ENCODE results near the gene PACSIN2. TPM values are rescaled to one million over a fixed set of nuclear protein-coding genes. Genes with fewer than 3 reads are reported as not detected.

The PACSIN2 gene
- total and polyA plus RNA-seq, 10 of the 15 experiments (the other 5 are each of a cell fraction or from before 2014, with no cell fraction given), result 0.93 to 78.7 (median 46.8) TPM

DNA sequence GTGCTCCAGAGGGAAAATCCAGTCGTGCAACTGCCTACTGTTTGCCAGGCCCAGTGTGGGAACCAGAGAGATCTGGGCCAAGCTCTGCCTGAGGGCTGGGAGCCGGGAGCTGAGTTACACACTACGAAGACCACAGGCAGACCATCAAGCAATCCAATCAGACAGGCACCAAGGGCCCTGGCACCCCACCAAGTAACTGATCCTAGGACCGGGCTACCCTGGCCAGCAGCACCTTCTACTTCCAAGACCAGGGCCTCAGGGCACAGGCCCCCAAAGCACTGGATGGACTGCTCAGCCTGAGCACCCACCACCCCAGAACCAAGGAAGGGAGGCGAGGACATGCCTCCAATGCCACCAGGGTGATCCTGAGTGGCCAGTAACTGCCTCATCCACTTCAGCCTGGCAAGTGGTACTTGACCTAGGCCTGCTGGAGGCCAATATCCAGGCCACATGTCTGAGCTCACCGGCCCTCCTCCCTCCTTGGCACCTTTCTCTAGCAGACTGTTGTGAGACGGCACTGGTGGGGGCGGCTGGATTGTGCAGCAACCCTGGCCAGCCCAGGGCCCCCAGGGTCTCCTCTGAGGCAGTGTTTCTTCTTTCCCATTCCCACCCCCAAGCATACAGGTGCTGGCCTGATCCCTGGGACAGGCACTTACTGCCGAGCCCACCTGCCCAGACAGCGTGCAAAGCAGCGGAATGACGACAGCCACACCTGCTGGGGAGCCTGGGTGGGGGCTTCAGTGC, 137.2 kb downstream of the PACSIN2 start:
- no peaks in the 10 kb centered on the region for H3K79me2 ChIP-seq (ENCODE audit: control insufficient read depth, insufficient read depth, low read length)
- FAIRE-seq, result no peak
- no peaks in the 10 kb centered on the region for H3K4me1 ChIP-seq (ENCODE audit: control insufficient read depth, insufficient read depth, low read length)
- H3K4me3 ChIP-seq, result no peak overlapping the region
- DNase-seq (ENCODE audit: low read depth, low spot score), result no peak
- H4K20me1 ChIP-seq (ENCODE audit: control insufficient read depth, insufficient read depth), result no peaks in the 10 kb centered on the region
- no peaks in the 10 kb centered on the region for H3K27me3 ChIP-seq (replicated peaks in 1 of 2; ENCODE audit: control insufficient read depth in 2 of 2, insufficient read depth in 2 of 2, low read length in 1 of 2)
- intact Hi-C loops (cut with micrococcal nuclease; ENCODE audit: unreplicated experiment) (no loop called here), in situ Hi-C loops (cut with MboI) (no loop called here)
- H3K36me3 ChIP-seq (ENCODE audit: control insufficient read depth in 2 of 2, insufficient read depth in 2 of 2, low read length in 1 of 2), result peaks cover 26 to 59% of the 10 kb centered on the region in 2 experiments
- no peaks in the 10 kb centered on the region for H3K9me3 ChIP-seq (replicated peaks; ENCODE audit: control insufficient read depth, insufficient read depth, low read length)
- no peak for ATAC-seq
- H3K4me2 ChIP-seq (ENCODE audit: control insufficient read depth, insufficient read depth), result no peak overlapping the region
- 0 out of 2 replicates have a peak, but pooled peaks have one; percentile 4 for TF ChIP-seq POLR2A (IDR thresholded peaks at IDR 0.05; ENCODE audit: low read depth, low read length)
- TF ChIP-seq KDM1A (IDR thresholded peaks at IDR 0.05; ENCODE audit: borderline replicate concordance), result no peak
- TF ChIP-seq ASH2L (IDR thresholded peaks at IDR 0.05; ENCODE audit: borderline replicate concordance, low read depth), result no peak
- WGBS (ENCODE audit: insufficient coverage, insufficient replicate concordance, low lambda C conversion rate, missing lambda C conversion rate), result 93% methylated on average over 12 of the region's 12 CpGs
- POLR2A ChIA-PET, result no interaction called here
- SMC1A ChIA-PET (ENCODE audit: uncharacterized antibody, unreplicated experiment), result interaction anchor here (1.2 kb wide), 1 partner anchor 156 kb away, joined by 4 read pairs; no protein-coding TSS in a partner anchor
- no peak overlapping the region for H3K27ac ChIP-seq (ENCODE audit: control insufficient read depth, insufficient read depth)
- H3K9ac ChIP-seq (ENCODE audit: control insufficient read depth, insufficient read depth, low read length), result no peak overlapping the region
- RAD21 ChIA-PET (ENCODE audit: unreplicated experiment), result no interaction called here
- no TSS peak for BruUV-seq (replicated peaks)
- CTCF ChIA-PET, result interaction anchor here (1.2 kb wide), 1 partner anchor 156 kb away, joined by 3 read pairs; no protein-coding TSS in a partner anchor
- H2AFZ ChIP-seq (ENCODE audit: control insufficient read depth, low read depth, low read length), result no peak overlapping the region

DNA sequence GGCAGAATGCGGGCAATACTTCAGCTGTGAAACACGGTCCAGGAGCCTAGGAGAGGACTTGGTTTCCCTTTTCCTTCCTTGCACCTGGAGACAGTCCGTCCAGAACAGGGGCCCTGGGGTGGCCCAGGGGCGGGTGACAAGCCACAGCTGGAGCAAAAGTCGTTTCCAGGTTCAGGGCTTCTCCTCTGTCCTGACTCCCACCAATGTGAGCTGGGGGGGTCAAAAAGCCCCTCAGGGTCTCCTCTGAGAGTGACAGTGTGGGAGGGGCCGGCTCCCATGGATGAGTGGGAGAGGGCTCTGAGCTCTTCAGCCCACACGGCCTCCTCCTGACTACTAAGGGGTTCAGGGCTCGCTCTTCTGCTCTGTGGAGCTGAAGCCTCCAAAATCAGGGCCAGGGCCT, 137.8 kb downstream of the PACSIN2 start:
- no peak overlapping the region for H3K27ac ChIP-seq (ENCODE audit: control insufficient read depth, insufficient read depth)
- no peaks in the 10 kb centered on the region for H3K27me3 ChIP-seq (replicated peaks in 1 of 2; ENCODE audit: control insufficient read depth in 2 of 2, insufficient read depth in 2 of 2, low read length in 1 of 2)
- DNase-seq (ENCODE audit: low read depth, low spot score) (no peak), ATAC-seq (no peak), FAIRE-seq (no peak)
- H3K9ac ChIP-seq (ENCODE audit: control insufficient read depth, insufficient read depth, low read length), result no peak overlapping the region
- in situ Hi-C loops (cut with MboI) (no loop called here), intact Hi-C loops (cut with micrococcal nuclease; ENCODE audit: unreplicated experiment) (no loop called here)
- H3K36me3 ChIP-seq (ENCODE audit: control insufficient read depth in 2 of 2, insufficient read depth in 2 of 2, low read length in 1 of 2), result peaks cover 24 to 57% of the 10 kb centered on the region in 2 experiments; a peak in 3 of 4 replicates
- no peak overlapping the region for H2AFZ ChIP-seq (ENCODE audit: control insufficient read depth, low read depth, low read length)
- no peaks in the 10 kb centered on the region for H3K4me1 ChIP-seq (ENCODE audit: control insufficient read depth, insufficient read depth, low read length)
- H4K20me1 ChIP-seq (ENCODE audit: control insufficient read depth, insufficient read depth), result no peaks in the 10 kb centered on the region
- H3K79me2 ChIP-seq (ENCODE audit: control insufficient read depth, insufficient read depth, low read length), result no peaks in the 10 kb centered on the region
- ChIA-PET RAD21 (ENCODE audit: unreplicated experiment) (no interaction called here), CTCF (interaction anchor here (1.2 kb wide), 1 partner anchor 156 kb away, joined by 3 read pairs; no protein-coding TSS in a partner anchor), POLR2A (no interaction called here), SMC1A (ENCODE audit: uncharacterized antibody, unreplicated experiment) (interaction anchor here (1.2 kb wide), 1 partner anchor 157 kb away, joined by 4 read pairs; no protein-coding TSS in a partner anchor)
- no peaks in the 10 kb centered on the region for H3K9me3 ChIP-seq (replicated peaks; ENCODE audit: control insufficient read depth, insufficient read depth, low read length)
- no peak overlapping the region for H3K4me3 ChIP-seq
- no TSS peak for BruUV-seq (replicated peaks)
- 88% methylated on average over 8 of the region's 8 CpGs for WGBS (ENCODE audit: insufficient coverage, insufficient replicate concordance, low lambda C conversion rate, missing lambda C conversion rate)
- no peak overlapping the region for H3K4me2 ChIP-seq (ENCODE audit: control insufficient read depth, insufficient read depth)
- no peak for TF ChIP-seq IRF4 (IDR thresholded peaks at IDR 0.05; ENCODE audit: low read depth, low read length)
- TF ChIP-seq, protein P1, sequence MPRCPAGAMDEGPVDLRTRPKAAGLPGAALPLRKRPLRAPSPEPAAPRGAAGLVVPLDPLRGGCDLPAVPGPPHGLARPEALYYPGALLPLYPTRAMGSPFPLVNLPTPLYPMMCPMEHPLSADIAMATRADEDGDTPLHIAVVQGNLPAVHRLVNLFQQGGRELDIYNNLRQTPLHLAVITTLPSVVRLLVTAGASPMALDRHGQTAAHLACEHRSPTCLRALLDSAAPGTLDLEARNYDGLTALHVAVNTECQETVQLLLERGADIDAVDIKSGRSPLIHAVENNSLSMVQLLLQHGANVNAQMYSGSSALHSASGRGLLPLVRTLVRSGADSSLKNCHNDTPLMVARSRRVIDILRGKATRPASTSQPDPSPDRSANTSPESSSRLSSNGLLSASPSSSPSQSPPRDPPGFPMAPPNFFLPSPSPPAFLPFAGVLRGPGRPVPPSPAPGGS (IDR thresholded peaks at IDR 0.05; ENCODE audit: borderline replicate concordance, insufficient read depth, low read depth, low read length, poor library complexity, severe bottlenecking), result no peak
- no peak for TF ChIP-seq ETV6 (conservative IDR thresholded peaks at IDR 0.05 in 1 of 2, IDR thresholded peaks at IDR 0.05 in 1 of 2; ENCODE audit: borderline replicate concordance in 1 of 2, low read depth in 1 of 2)
- TF ChIP-seq, protein P2, sequence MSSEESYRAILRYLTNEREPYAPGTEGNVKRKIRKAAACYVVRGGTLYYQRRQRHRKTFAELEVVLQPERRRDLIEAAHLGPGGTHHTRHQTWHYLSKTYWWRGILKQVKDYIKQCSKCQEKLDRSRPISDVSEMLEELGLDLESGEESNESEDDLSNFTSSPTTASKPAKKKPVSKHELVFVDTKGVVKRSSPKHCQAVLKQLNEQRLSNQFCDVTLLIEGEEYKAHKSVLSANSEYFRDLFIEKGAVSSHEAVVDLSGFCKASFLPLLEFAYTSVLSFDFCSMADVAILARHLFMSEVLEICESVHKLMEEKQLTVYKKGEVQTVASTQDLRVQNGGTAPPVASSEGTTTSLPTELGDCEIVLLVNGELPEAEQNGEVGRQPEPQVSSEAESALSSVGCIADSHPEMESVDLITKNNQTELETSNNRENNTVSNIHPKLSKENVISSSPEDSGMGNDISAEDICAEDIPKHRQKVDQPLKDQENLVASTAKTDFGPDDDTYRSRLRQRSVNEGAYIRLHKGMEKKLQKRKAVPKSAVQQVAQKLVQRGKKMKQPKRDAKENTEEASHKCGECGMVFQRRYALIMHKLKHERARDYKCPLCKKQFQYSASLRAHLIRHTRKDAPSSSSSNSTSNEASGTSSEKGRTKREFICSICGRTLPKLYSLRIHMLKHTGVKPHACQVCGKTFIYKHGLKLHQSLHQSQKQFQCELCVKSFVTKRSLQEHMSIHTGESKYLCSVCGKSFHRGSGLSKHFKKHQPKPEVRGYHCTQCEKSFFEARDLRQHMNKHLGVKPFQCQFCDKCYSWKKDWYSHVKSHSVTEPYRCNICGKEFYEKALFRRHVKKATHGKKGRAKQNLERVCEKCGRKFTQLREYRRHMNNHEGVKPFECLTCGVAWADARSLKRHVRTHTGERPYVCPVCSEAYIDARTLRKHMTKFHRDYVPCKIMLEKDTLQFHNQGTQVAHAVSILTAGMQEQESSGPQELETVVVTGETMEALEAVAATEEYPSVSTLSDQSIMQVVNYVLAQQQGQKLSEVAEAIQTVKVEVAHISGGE (CRISPR knock-in tag; IDR thresholded peaks at IDR 0.05), result no peak
- no peak for TF ChIP-seq STAT3 (IDR thresholded peaks at IDR 0.05; ENCODE audit: low read depth, low read length)
- no peak for TF ChIP-seq HDAC2 (IDR thresholded peaks at IDR 0.05)
- no peak for TF ChIP-seq ZNF217 (IDR thresholded peaks at IDR 0.05)
- no peak for TF ChIP-seq HCFC1 (IDR thresholded peaks at IDR 0.05; ENCODE audit: low read length)
- no peak for TF ChIP-seq CBFB (IDR thresholded peaks at IDR 0.05; ENCODE audit: low read depth)
- TF ChIP-seq BHLHE40 (IDR thresholded peaks at IDR 0.05; ENCODE audit: borderline replicate concordance in 1 of 2, low read depth in 2 of 2, low read length in 1 of 2), result no peak

Measured in GM12878 (cell line).